HFFc6 (cell line): Measurements from ENCODE around the gene S100B. TPM values are rescaled to one million over a fixed set of nuclear protein-coding genes. Genes with fewer than 3 reads are reported as not detected.
"Not testable (repeated sequence)": the region's sequence is repeated elsewhere in the genome, so short reads cannot be mapped to it uniquely, and the experiment has no call there.

Source experiments
- DNase-seq: peaks from one replicate; pipeline ENCODE4 v3.0.0-alpha.2; 2018
- H3K27ac Mint-ChIP-seq: 2 replicates; pipeline ENCODE4 v1.8.0; 2020; ENCODE audit warnings: mild to moderate bottlenecking, mixed read lengths
- H3K27me3 Mint-ChIP-seq: 2 replicates; pipeline ENCODE4 v1.8.0; 2021; ENCODE audit warnings: mild to moderate bottlenecking, moderate library complexity, mixed read lengths; ENCODE audit not compliant: insufficient read depth
- H3K36me3 Mint-ChIP-seq: 2 replicates; pipeline ENCODE4 v1.8.0; 2021; ENCODE audit warnings: low read depth, mixed read lengths
- H3K4me1 Mint-ChIP-seq: 2 replicates; pipeline ENCODE4 v1.8.0; 2020; ENCODE audit warnings: low read depth, mixed read lengths
- H3K4me3 Mint-ChIP-seq: 2 replicates; pipeline ENCODE4 v1.8.0; 2020; ENCODE audit warnings: mild to moderate bottlenecking, moderate library complexity, mixed read lengths
- H3K9me3 Mint-ChIP-seq: 2 replicates; pipeline ENCODE4 v1.8.0; 2020; ENCODE audit warnings: mild to moderate bottlenecking, mixed read lengths
- CTCF ChIP-seq: fragments of 200-600 bp; sonication (generic); IDR thresholded peaks from 2 replicates; pipeline ENCODE4 v1.5.0; 2021; ENCODE audit warnings: antibody characterized with exemption, mild to moderate bottlenecking
- total RNA-seq, 6 experiments: library from RNA; stranded (reverse); fragmentation: NEBNext Ultra II Directional; extraction: Animal tissue kit (Norgen Biotek cat#: 25700); gene quantifications; 2 replicates in 1 of 6; 3 replicates in 5 of 6; pipeline ENCODE4 v1.2.3, GENCODE V29; 2021

The S100B gene
- total RNA-seq, 6 experiments from 2014 or later: not detected

- TF ChIP-seq CTCF: no peak
- Mint-ChIP-seq H3K9me3 (no peaks in the 10 kb centered on the region), H3K36me3 (peaks cover 14% of the 10 kb centered on the region), H3K27me3 (peaks cover 4% of the 10 kb centered on the region; the same call in 1 of the 2 replicates), H3K27ac (peak overlapping the region; percentile 98), H3K4me1 (peaks cover 44% of the 10 kb centered on the region), H3K4me3 (peak overlapping the region; percentile 95)
- no peak for DNase-seq
Measured at GRCh38 chr21:46634427-46634826, 29.5 kb upstream of the S100B start.

GRCh38 chr21:46633566-46633965 lies 28.7 kb upstream of the S100B start:
- no peak overlapping the region for H3K27ac Mint-ChIP-seq
- TF ChIP-seq CTCF: no peak

GRCh38 chr21:46630915-46631314 lies 26.0 kb upstream of the S100B start:
- not testable (repeated sequence) for H3K27ac Mint-ChIP-seq, H3K27me3 Mint-ChIP-seq, H3K36me3 Mint-ChIP-seq, DNase-seq, H3K4me3 Mint-ChIP-seq, H3K9me3 Mint-ChIP-seq
- peaks cover 16% of the 10 kb centered on the region for H3K4me1 Mint-ChIP-seq

More at GRCh38 chr21:46633566-46633965, 28.7 kb upstream of the S100B start:
- Mint-ChIP-seq H3K4me1 (peaks cover 35% of the 10 kb centered on the region), H3K36me3 (peaks cover 14% of the 10 kb centered on the region), H3K9me3 (no peaks in the 10 kb centered on the region), H3K4me3 (no peak overlapping the region), H3K27me3 (peaks cover 4% of the 10 kb centered on the region; the same call in 1 of the 2 replicates)
- no peak for DNase-seq

GRCh38 chr21:46628868-46629267 lies 24.0 kb upstream of the S100B start:
- Mint-ChIP-seq H3K9me3 (peaks cover 16% of the 10 kb centered on the region), H3K36me3 (peaks cover 7% of the 10 kb centered on the region), H3K4me1 (peaks cover 7% of the 10 kb centered on the region; the same call in 1 of the 2 replicates), H3K27me3 (peaks cover 6% of the 10 kb centered on the region), H3K27ac (no peak overlapping the region), H3K4me3 (no peak overlapping the region)
- no peak for TF ChIP-seq CTCF
- DNase-seq: no peak

- peak; percentile 7 for DNase-seq
- Mint-ChIP-seq H3K27ac (no peak overlapping the region), H3K27me3 (peaks cover 6% of the 10 kb centered on the region), H3K36me3 (peaks cover 7% of the 10 kb centered on the region), H3K4me1 (peaks cover 7% of the 10 kb centered on the region; the same call in 1 of the 2 replicates), H3K9me3 (peaks cover 16% of the 10 kb centered on the region), H3K4me3 (no peak overlapping the region)
- no peak for TF ChIP-seq CTCF
Measured at GRCh38 chr21:46627726-46628125, 22.8 kb upstream of the S100B start.

GRCh38 chr21:46626975-46627501 lies 22.2 kb upstream of the S100B start:
- TF ChIP-seq CTCF: no peak
- peaks cover 16% of the 10 kb centered on the region for H3K9me3 Mint-ChIP-seq
- H3K27ac Mint-ChIP-seq: no peak overlapping the region

More at GRCh38 chr21:46626975-46627501, 22.2 kb upstream of the S100B start:
- peaks cover 7% of the 10 kb centered on the region; the same call in 1 of the 2 replicates for H3K4me1 Mint-ChIP-seq
- no peak for DNase-seq
- no peak overlapping the region for H3K4me3 Mint-ChIP-seq
- peaks cover 7% of the 10 kb centered on the region for H3K36me3 Mint-ChIP-seq
- H3K27me3 Mint-ChIP-seq: peaks cover 6% of the 10 kb centered on the region
